ENCODE results near the gene IL19. TPM values are rescaled to one million over a fixed set of nuclear protein-coding genes. Genes with fewer than 3 reads are reported as not detected.

Gene IL19
- polyA plus RNA-seq, 1 of the 3 experiments (the other 2 are of a cell fraction) = not detected

DNA sequence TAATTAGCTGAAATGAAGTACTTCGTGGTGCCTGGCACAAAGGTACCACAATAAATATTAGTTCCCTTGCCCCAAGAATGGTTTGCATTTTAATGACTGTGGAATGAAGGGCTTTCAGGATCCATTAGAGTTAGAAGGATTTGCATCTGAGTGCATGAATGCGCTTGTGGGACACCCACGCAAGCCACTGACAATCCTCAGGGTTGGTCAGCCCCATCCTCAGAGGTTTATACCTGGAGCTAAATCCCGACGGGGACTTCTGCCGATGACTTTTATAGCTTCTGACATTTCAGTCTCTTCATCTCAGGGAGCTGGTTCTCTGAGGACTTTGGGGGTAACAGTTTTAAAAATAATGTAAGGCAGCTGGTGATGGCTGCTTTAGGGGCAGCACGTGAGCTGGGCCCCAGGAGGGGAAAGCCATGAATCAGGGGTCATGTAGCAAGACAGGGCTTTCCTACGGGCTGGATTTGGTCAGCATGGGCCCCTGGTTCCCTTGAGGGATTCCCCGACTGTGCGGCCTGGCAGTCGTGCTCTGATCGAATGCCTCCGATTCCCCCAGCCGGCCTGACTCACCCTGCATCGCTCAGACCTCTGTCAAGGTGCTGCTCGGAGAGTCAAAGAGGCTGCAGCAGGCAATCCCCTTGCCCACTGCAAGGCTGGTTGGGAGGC lies 22.5 kb downstream of the IL19 start:
- no peaks in the 10 kb centered on the region for H3K9me3 ChIP-seq
- peaks cover 2% of the 10 kb centered on the region for H3F3A ChIP-seq (replicated peaks; ENCODE audit: insufficient read depth)
- ChIA-PET POLR2A (no interaction called here), CTCF (no interaction called here)
- 78% methylated on average over 16 of the region's 16 CpGs for WGBS (ENCODE audit: low lambda C conversion rate)
- H3K4me1 ChIP-seq (ENCODE audit: control insufficient read depth in 1 of 2, insufficient read depth in 2 of 2, low read depth in 1 of 2, low read length in 1 of 2) = no peaks in the 10 kb centered on the region
- H3K4me2 ChIP-seq = no peak overlapping the region
- no peak overlapping the region for H3K4me3 ChIP-seq (ENCODE audit: low read depth in 2 of 2, low read length in 1 of 2)
- no peak overlapping the region for H2AFZ ChIP-seq (ENCODE audit: low read depth)
- no peak for DNase-seq
- no peak for TF ChIP-seq FOSL2 (IDR thresholded peaks at IDR 0.05; ENCODE audit: borderline replicate concordance, low read depth)
- TF ChIP-seq, protein P1, sequence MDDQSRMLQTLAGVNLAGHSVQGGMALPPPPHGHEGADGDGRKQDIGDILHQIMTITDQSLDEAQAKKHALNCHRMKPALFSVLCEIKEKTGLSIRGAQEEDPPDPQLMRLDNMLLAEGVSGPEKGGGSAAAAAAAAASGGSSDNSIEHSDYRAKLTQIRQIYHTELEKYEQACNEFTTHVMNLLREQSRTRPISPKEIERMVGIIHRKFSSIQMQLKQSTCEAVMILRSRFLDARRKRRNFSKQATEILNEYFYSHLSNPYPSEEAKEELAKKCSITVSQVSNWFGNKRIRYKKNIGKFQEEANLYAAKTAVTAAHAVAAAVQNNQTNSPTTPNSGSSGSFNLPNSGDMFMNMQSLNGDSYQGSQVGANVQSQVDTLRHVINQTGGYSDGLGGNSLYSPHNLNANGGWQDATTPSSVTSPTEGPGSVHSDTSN (IDR thresholded peaks at IDR 0.05) = no peak
- no peak for TF ChIP-seq RFX5 (IDR thresholded peaks at IDR 0.05; ENCODE audit: low read length)
- no peaks in the 10 kb centered on the region for H3K79me2 ChIP-seq (ENCODE audit: insufficient read depth)
- no peaks in the 10 kb centered on the region for H3K36me3 ChIP-seq (replicated peaks in 1 of 2; ENCODE audit: control insufficient read depth in 1 of 2, insufficient read depth in 2 of 2, low read length in 1 of 2)
- no peaks in the 10 kb centered on the region for H4K20me1 ChIP-seq (ENCODE audit: insufficient read depth)
- no peaks in the 10 kb centered on the region for H3K9me2 ChIP-seq
- no peaks in the 10 kb centered on the region for H3K27me3 ChIP-seq (ENCODE audit: insufficient read depth)
- H3K9ac ChIP-seq = no peak overlapping the region
- no peak overlapping the region for H3K27ac ChIP-seq (ENCODE audit: low read depth in 2 of 2, low read length in 1 of 2)

- no peaks in the 10 kb centered on the region for H3K79me2 ChIP-seq (ENCODE audit: insufficient read depth)
- H3K27ac ChIP-seq (ENCODE audit: low read depth in 2 of 2, low read length in 1 of 2) = no peak overlapping the region
- TF ChIP-seq, protein P2, sequence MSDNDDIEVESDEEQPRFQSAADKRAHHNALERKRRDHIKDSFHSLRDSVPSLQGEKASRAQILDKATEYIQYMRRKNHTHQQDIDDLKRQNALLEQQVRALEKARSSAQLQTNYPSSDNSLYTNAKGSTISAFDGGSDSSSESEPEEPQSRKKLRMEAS (IDR thresholded peaks at IDR 0.05; ENCODE audit: low read depth) = no peak
- no peak for TF ChIP-seq RXRA (IDR thresholded peaks at IDR 0.05; ENCODE audit: borderline replicate concordance, low read depth)
- TF ChIP-seq, protein P1 (IDR thresholded peaks at IDR 0.05) = no peak
- no peak for TF ChIP-seq SIN3A (IDR thresholded peaks at IDR 0.05; ENCODE audit: borderline replicate concordance, low read depth, low read length)
- no peak for TF ChIP-seq FOXJ3 (CRISPR knock-in tag; IDR thresholded peaks at IDR 0.05)
- no peak overlapping the region for H3K9ac ChIP-seq
- H3K27me3 ChIP-seq (ENCODE audit: insufficient read depth) = no peaks in the 10 kb centered on the region
- WGBS (ENCODE audit: low lambda C conversion rate) = 54% methylated on average over 7 of the region's 7 CpGs
- H3K36me3 ChIP-seq (replicated peaks in 1 of 2; ENCODE audit: control insufficient read depth in 1 of 2, insufficient read depth in 2 of 2, low read length in 1 of 2) = no peaks in the 10 kb centered on the region
- no peaks in the 10 kb centered on the region for H3K9me3 ChIP-seq
- no peaks in the 10 kb centered on the region for H3K9me2 ChIP-seq
- ChIA-PET POLR2A (no interaction called here), CTCF (no interaction called here)
- DNase-seq = no peak
- no peak overlapping the region for H2AFZ ChIP-seq (ENCODE audit: low read depth)
- no peak overlapping the region for H3K4me2 ChIP-seq
- H3K4me1 ChIP-seq (ENCODE audit: control insufficient read depth in 1 of 2, insufficient read depth in 2 of 2, low read depth in 1 of 2, low read length in 1 of 2) = no peaks in the 10 kb centered on the region
- H3K4me3 ChIP-seq (ENCODE audit: low read depth in 2 of 2, low read length in 1 of 2) = no peak overlapping the region
- no peaks in the 10 kb centered on the region for H4K20me1 ChIP-seq (ENCODE audit: insufficient read depth)
- peaks cover 2% of the 10 kb centered on the region for H3F3A ChIP-seq (replicated peaks; ENCODE audit: insufficient read depth)
Measured at GRCh38 chr1:206793620-206794019, 23.0 kb downstream of the IL19 start.
